Measurements from ENCODE around the gene PEX16. TPM values are rescaled to one million over a fixed set of nuclear protein-coding genes. Genes with fewer than 3 reads are reported as not detected.
A peak's percentile ranks its signal among the peaks of the same experiment; 100 is the strongest.

Gene PEX16
- total and polyA plus RNA-seq, 2 of the 13 experiments (the other 11 are each of a cell fraction or from before 2014, with no cell fraction given): 12.5 to 21.8 TPM

DNA sequence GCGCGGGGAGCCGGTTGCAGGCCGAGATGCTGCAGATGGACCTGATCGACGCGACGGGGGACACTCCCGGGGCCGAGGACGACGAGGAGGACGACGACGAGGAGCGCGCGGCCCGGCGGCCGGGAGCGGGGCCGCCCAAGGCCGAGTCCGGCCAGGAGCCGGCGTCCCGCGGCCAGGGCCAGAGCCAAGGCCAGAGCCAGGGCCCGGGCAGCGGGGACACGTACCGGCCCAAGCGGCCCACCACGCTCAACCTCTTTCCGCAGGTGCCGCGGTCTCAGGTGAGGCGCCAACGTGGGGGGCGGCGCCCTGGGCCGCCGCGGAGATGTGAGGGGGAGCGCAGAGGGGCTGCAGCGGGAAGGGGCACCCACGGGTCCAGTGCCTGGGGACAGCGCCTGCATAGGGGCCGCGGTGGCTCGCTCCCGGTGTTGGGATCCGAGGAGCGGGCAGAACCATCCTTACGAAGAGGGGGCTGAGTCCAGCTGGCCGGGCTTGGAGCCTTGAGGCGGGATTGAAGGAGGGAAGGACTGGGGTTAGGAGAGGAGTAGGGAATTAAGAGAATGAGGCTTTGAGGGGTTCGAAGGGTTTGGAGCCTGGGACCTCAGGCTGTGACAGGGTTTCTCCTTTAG lies 17.4 kb downstream of the PEX16 start (continued):
- TF ChIP-seq, protein P1, sequence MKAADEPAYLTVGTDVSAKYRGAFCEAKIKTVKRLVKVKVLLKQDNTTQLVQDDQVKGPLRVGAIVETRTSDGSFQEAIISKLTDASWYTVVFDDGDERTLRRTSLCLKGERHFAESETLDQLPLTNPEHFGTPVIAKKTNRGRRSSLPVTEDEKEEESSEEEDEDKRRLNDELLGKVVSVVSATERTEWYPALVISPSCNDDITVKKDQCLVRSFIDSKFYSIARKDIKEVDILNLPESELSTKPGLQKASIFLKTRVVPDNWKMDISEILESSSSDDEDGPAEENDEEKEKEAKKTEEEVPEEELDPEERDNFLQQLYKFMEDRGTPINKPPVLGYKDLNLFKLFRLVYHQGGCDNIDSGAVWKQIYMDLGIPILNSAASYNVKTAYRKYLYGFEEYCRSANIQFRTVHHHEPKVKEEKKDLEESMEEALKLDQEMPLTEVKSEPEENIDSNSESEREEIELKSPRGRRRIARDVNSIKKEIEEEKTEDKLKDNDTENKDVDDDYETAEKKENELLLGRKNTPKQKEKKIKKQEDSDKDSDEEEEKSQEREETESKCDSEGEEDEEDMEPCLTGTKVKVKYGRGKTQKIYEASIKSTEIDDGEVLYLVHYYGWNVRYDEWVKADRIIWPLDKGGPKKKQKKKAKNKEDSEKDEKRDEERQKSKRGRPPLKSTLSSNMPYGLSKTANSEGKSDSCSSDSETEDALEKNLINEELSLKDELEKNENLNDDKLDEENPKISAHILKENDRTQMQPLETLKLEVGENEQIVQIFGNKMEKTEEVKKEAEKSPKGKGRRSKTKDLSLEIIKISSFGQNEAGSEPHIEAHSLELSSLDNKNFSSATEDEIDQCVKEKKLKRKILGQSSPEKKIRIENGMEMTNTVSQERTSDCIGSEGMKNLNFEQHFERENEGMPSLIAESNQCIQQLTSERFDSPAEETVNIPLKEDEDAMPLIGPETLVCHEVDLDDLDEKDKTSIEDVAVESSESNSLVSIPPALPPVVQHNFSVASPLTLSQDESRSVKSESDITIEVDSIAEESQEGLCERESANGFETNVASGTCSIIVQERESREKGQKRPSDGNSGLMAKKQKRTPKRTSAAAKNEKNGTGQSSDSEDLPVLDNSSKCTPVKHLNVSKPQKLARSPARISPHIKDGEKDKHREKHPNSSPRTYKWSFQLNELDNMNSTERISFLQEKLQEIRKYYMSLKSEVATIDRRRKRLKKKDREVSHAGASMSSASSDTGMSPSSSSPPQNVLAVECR (CRISPR knock-in tag; IDR thresholded peaks at IDR 0.05; ENCODE audit: borderline replicate concordance): peak; percentile 28; the same call in 1 of the 2 replicates
- TF ChIP-seq, protein P2, sequence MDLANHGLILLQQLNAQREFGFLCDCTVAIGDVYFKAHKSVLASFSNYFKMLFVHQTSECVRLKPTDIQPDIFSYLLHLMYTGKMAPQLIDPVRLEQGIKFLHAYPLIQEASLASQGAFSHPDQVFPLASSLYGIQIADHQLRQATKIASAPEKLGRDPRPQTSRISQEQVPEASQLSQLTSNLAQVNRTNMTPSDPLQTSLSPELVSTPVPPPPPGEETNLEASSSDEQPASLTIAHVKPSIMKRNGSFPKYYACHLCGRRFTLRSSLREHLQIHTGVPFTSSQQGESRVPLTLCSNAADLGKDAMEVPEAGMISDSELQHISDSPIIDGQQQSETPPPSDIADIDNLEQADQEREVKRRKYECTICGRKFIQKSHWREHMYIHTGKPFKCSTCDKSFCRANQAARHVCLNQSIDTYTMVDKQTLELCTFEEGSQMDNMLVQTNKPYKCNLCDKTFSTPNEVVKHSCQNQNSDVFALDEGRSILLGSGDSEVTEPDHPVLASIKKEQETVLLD (CRISPR knock-in tag; IDR thresholded peaks at IDR 0.05; ENCODE audit: low read depth): 0 out of 2 replicates have a peak, but pooled peaks have one; percentile 31

DNA sequence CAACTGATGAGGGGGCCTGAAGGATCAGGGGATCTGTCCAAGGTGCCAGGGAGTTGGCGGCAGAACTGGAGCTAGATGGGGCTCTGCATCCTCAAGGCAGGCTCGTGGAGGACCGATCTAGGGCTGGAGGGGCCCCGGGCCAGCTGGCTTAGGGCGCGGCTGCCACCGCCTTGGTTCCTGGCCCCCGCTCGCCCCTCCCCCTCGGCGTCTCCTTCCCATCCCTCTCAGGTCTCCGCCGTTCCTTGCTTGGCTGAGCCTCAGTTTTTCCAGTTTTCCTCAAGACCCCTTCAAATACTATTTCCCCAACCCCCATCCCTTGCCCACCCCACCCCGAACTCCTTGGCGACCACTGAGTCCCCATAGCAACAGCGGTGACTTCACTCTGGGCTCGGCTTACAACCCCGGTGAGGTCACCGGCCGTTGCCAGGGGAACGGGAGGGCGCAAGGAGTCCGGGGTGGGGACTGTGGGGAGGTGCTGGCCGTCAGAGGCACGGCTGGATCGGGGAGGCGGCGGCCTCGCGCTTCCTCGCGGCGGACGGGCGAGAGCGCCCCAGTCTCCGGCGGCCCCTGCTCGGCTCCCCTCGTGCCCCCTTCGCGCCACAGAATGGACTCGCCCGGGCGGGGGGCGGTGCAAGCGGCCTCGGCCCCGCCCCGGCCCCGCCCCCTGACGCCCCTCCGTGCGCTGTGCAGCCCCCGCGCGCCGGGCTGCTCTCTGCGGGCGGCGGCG lies 18.1 kb downstream of the PEX16 start:
- ATAC-seq (peak; percentile 57), FAIRE-seq (no peak), DNase-seq (ENCODE audit: low spot score) (peak; percentile 69)
- H4K20me1 ChIP-seq (ENCODE audit: insufficient read depth, low read length): no peaks in the 10 kb centered on the region
- in situ Hi-C loops (cut with HindIII; ENCODE audit: extremely low pct_ligation_motif_present, low pct_unique_long_range_greater_than_20kb): no loop called here
- ChIA-PET POLR2A (interaction anchor here (0.8 to 1.9 kb wide), 2 partner anchors 10 to 18 kb away, joined by 3 to 8 read pairs; partner anchors contain the start of gene PEX16), CTCF (ENCODE audit: low intra/inter-chr PET ratio, low total read pairs) (no interaction called here)
- no peaks in the 10 kb centered on the region for H3K36me3 ChIP-seq (replicated peaks in 1 of 2; ENCODE audit: control insufficient read depth in 1 of 2, insufficient read depth in 2 of 2, low read length in 2 of 2)
- peaks cover 46% of the 10 kb centered on the region for H3K4me1 ChIP-seq (ENCODE audit: insufficient read depth, low read length)
- H3K9ac ChIP-seq (ENCODE audit: insufficient read depth, low read depth, low read length): peak overlapping the region; percentile 54; the same call in 1 of the 2 replicates
- peaks cover 0 to 21% of the 10 kb centered on the region in 2 experiments; a peak in 1 of 5 replicates for H3K27me3 ChIP-seq (ENCODE audit: control insufficient read depth in 1 of 2, insufficient read depth in 2 of 2, low read length in 2 of 2)
- intact Hi-C loops (cut with micrococcal nuclease; ENCODE audit: unreplicated experiment): no loop called here
- H2AFZ ChIP-seq (ENCODE audit: low read length): no peak overlapping the region
- 16% methylated on average over 13 of the region's 62 CpGs for WGBS (ENCODE audit: low lambda C conversion rate)
- no TSS peak for BruUV-seq (replicated peaks)
- H3K79me2 ChIP-seq (ENCODE audit: insufficient read depth, low read length): no peaks in the 10 kb centered on the region
- H3K9me3 ChIP-seq (ENCODE audit: low read length): no peaks in the 10 kb centered on the region
- H3K27ac ChIP-seq (ENCODE audit: extremely low read length, insufficient read depth, low read length): no peak overlapping the region
- H3K4me2 ChIP-seq (ENCODE audit: low read depth, low read length): peak overlapping the region; percentile 63
- peak overlapping the region; percentile 35 to 71 (median 60); a peak in 5 of 6 replicates for H3K4me3 ChIP-seq (replicated peaks in 1 of 3; ENCODE audit: insufficient read depth in 1 of 3, low read depth in 2 of 3, low read length in 3 of 3)
- peak; percentile 94 for TF ChIP-seq MIER2 (CRISPR knock-in tag; IDR thresholded peaks at IDR 0.05)
- TF ChIP-seq, protein P3, sequence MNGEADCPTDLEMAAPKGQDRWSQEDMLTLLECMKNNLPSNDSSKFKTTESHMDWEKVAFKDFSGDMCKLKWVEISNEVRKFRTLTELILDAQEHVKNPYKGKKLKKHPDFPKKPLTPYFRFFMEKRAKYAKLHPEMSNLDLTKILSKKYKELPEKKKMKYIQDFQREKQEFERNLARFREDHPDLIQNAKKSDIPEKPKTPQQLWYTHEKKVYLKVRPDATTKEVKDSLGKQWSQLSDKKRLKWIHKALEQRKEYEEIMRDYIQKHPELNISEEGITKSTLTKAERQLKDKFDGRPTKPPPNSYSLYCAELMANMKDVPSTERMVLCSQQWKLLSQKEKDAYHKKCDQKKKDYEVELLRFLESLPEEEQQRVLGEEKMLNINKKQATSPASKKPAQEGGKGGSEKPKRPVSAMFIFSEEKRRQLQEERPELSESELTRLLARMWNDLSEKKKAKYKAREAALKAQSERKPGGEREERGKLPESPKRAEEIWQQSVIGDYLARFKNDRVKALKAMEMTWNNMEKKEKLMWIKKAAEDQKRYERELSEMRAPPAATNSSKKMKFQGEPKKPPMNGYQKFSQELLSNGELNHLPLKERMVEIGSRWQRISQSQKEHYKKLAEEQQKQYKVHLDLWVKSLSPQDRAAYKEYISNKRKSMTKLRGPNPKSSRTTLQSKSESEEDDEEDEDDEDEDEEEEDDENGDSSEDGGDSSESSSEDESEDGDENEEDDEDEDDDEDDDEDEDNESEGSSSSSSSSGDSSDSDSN (CRISPR knock-in tag; IDR thresholded peaks at IDR 0.05): peak; percentile 91; the same call in 1 of the 2 replicates
- no peak for TF ChIP-seq CREM (IDR thresholded peaks at IDR 0.05)
- TF ChIP-seq CREM (CRISPR knock-in tag; IDR thresholded peaks at IDR 0.05): no peak
- TF ChIP-seq, protein P4, sequence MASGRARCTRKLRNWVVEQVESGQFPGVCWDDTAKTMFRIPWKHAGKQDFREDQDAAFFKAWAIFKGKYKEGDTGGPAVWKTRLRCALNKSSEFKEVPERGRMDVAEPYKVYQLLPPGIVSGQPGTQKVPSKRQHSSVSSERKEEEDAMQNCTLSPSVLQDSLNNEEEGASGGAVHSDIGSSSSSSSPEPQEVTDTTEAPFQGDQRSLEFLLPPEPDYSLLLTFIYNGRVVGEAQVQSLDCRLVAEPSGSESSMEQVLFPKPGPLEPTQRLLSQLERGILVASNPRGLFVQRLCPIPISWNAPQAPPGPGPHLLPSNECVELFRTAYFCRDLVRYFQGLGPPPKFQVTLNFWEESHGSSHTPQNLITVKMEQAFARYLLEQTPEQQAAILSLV (CRISPR knock-in tag; IDR thresholded peaks at IDR 0.05; ENCODE audit: borderline replicate concordance): no peak
